Lung (tissue), 12 donors: Measurements from ENCODE around the gene ADI1. TPM values are rescaled to one million over a fixed set of nuclear protein-coding genes. Genes with fewer than 3 reads are reported as not detected.

Experiments
- ATAC-seq: fragments of 200-7000 bp; cut with Tn5 transposase; one replicate; pipeline ENCODE4 v1.9.1; 2020; ENCODE audit warnings: moderate number of reproducible peaks; ENCODE audit not compliant: insufficient read depth, low FRiP score
- DNase-seq, 3 donors: peaks; one replicate each; pipeline ENCODE4 v3.0.0-alpha.2; 2013 to 2017
- H3K27ac ChIP-seq, 2 donors: one replicate each; pipeline ENCODE4 v1.5.1; 2013; ENCODE audit warnings: mild to moderate bottlenecking in 2 of 2, moderate library complexity in 2 of 2, control low read depth in 1 of 2, inconsistent platforms in 1 of 2, low read depth in 1 of 2, low read length in 1 of 2
- H3K27me3 ChIP-seq, 3 donors: one replicate each; pipeline ENCODE4 v1.5.1; 2013; ENCODE audit warnings: low read length in 2 of 3; ENCODE audit not compliant: control insufficient read depth in 3 of 3, insufficient read depth in 3 of 3
- H3K36me3 ChIP-seq, 4 donors: one replicate each; pipeline ENCODE4 v1.5.1; 2013; ENCODE audit warnings: low read length in 4 of 4, mild to moderate bottlenecking in 1 of 4, moderate library complexity in 1 of 4; ENCODE audit not compliant: control insufficient read depth in 4 of 4, insufficient read depth in 4 of 4
- H3K4me1 ChIP-seq, 5 donors: one replicate each; pipeline ENCODE4 v1.5.1; 2013; ENCODE audit warnings: low read length in 5 of 5, mild to moderate bottlenecking in 2 of 5, moderate library complexity in 1 of 5; ENCODE audit not compliant: control insufficient read depth in 5 of 5, insufficient read depth in 5 of 5
- H3K4me3 ChIP-seq: one replicate; pipeline ENCODE4 v1.5.1; 2013; ENCODE audit warnings: mild to moderate bottlenecking, control low read depth, moderate library complexity
- H3K9ac ChIP-seq, 2 donors: one replicate each; pipeline ENCODE4 v1.5.1; 2013; ENCODE audit warnings: low read length in 2 of 2, control low read depth in 1 of 2; ENCODE audit not compliant: insufficient read depth in 1 of 2
- H3K9me3 ChIP-seq, 4 donors: one replicate each; pipeline ENCODE4 v1.5.1; 2013; ENCODE audit warnings: low read length in 3 of 4, mild to moderate bottlenecking in 1 of 4, moderate library complexity in 1 of 4; ENCODE audit not compliant: control insufficient read depth in 4 of 4, insufficient read depth in 3 of 4
- WGBS, 2 donors: extraction: QIAGEN DNeasy Blood & Tissue Kit; methylation state at CpG; one replicate each; pipeline ENCODE4 v1.1.7; 2013; 5-methylcytosine and 5-hydroxymethylcytosine counted together
- polyA plus RNA-seq, 2 donors: library from polyadenylated mRNA; stranded (reverse); fragments of 200-250 nt; gene quantifications; one replicate each; pipeline ENCODE4 v1.2.1, GENCODE V29; 2013
- total RNA-seq, 2 donors: library from RNA; depleted of rRNA in 1 of 2; stranded (reverse); fragments of >200 nt in 1 of 2; gene quantifications; one replicate each; pipeline ENCODE4 v1.2.1, GENCODE V29; 2014 to 2021
- TF ChIP-seq, protein P1 (sequence below): IDR thresholded peaks from 2 replicates; pipeline ENCODE4 v1.5.1; 2012; ENCODE audit warnings: mild to moderate bottlenecking; ENCODE audit errors: control extremely low read depth, extremely low read depth
- donor health status: control.
- donor health status: control.
- donor health status: Bipolar disorder and iron deficiency.
- donor health status: healthy.
- donor health status: DM: yes; HTN: yes; CAD: no.

Gene ADI1
- total and polyA plus RNA-seq, 4 donors, result 46.8 to 65.2 (median 55.9) TPM

DNA sequence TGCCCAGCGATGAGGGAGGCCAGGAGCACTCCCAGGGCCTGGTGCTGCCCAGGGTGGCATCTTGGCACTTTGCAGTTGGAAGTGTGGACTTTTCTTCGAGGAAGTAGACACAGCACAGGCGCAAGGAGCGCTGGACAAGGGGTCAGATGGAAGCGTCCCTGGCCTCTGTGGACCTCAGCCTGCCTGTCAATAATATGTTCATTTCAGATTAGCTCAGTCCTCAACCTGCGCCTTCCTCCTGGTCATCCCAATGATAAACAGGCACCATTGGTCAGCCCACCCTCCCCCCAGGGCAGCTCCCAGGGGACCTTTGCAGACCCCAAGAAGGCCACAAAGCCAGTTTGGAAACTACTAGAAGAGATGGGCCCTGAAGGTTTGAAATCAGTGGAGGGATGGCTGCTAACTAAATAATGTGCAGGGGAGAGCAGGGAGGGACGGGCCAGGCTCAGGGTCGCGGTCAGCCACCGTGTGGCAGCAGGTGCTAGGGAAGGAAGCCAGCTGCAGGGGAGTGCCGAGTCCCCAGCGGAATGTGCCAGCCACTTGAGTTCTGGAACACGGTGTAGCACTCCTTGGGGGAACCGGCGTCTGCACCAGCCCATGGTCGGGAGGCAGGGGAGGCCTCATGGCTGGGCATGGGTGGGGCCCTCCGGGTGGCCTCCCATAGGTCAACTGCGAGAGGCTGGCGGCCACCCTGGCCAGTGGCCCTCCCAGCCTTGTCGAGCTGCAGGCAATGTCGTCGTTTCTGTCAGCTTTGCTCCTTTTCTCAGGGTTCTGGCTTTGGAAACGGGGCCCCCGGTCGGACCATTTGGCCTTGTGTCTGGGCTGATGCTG is 59.9 kb downstream of the ADI1 start:
- H3K4me1 ChIP-seq, result peaks cover 0 to 3% (median 0%) of the 10 kb centered on the region in 5 donors
- H3K36me3 ChIP-seq, result peaks cover 0 to 34% (median 16%) of the 10 kb centered on the region in 4 donors
- H3K27ac ChIP-seq, result peak overlapping the region; percentile 23 to 80
- H3K9me3 ChIP-seq, result no peaks in the 10 kb centered on the region
- WGBS, 2 donors, result 82 to 85% methylated on average over 24 to 25 of the region's 25 CpGs
- ATAC-seq, result peak; percentile 63
- H3K9ac ChIP-seq, result no peak overlapping the region
- TF ChIP-seq, protein P1, sequence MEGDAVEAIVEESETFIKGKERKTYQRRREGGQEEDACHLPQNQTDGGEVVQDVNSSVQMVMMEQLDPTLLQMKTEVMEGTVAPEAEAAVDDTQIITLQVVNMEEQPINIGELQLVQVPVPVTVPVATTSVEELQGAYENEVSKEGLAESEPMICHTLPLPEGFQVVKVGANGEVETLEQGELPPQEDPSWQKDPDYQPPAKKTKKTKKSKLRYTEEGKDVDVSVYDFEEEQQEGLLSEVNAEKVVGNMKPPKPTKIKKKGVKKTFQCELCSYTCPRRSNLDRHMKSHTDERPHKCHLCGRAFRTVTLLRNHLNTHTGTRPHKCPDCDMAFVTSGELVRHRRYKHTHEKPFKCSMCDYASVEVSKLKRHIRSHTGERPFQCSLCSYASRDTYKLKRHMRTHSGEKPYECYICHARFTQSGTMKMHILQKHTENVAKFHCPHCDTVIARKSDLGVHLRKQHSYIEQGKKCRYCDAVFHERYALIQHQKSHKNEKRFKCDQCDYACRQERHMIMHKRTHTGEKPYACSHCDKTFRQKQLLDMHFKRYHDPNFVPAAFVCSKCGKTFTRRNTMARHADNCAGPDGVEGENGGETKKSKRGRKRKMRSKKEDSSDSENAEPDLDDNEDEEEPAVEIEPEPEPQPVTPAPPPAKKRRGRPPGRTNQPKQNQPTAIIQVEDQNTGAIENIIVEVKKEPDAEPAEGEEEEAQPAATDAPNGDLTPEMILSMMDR, result no peak
- DNase-seq, result peak in 1 of 3 donors; percentile 13
- H3K27me3 ChIP-seq, result no peaks in the 10 kb centered on the region
- no peak overlapping the region for H3K4me3 ChIP-seq

- peak in 1 of 3 donors; percentile 9 for DNase-seq
- Histone ChIP-seq H3K4me3 (no peak overlapping the region), H3K9me3 (no peaks in the 10 kb centered on the region), H3K27me3 (no peaks in the 10 kb centered on the region), H3K4me1 (peaks cover 0 to 3% (median 0%) of the 10 kb centered on the region in 5 donors), H3K36me3 (peaks cover 0 to 34% (median 12%) of the 10 kb centered on the region in 4 donors), H3K9ac (no peak overlapping the region), H3K27ac (peak overlapping the region; percentile 23 to 80)
- WGBS, 2 donors, result 93 to 94% methylated on average over 10 of the region's 10 CpGs
- no peak for ATAC-seq
- TF ChIP-seq, protein P1, result no peak
These were observed 60.7 kb downstream of the ADI1 start for GRCh38 chr2:3458396-3459184.

GRCh38 chr2:3457524-3458395 is 61.6 kb downstream of the ADI1 start:
- Histone ChIP-seq H3K4me1 (peaks cover 0 to 3% (median 0%) of the 10 kb centered on the region in 5 donors), H3K4me3 (no peak overlapping the region), H3K27ac (no peak overlapping the region), H3K27me3 (no peaks in the 10 kb centered on the region), H3K9me3 (no peaks in the 10 kb centered on the region), H3K36me3 (peaks cover 0 to 34% (median 16%) of the 10 kb centered on the region in 4 donors), H3K9ac (no peak overlapping the region)
- no peak for DNase-seq
- WGBS, 2 donors, result 93 to 94% methylated on average over 30 of the region's 30 CpGs
- TF ChIP-seq, protein P1, result no peak
- ATAC-seq, result no peak
